Endothelial cell of umbilical vein (primary cell): ENCODE data around the gene CD37. TPM values are rescaled to one million over a fixed set of nuclear protein-coding genes. Genes with fewer than 3 reads are reported as not detected.

Experiments
- BruUV-seq: library from RNA; stranded (reverse); fragments of 400-500 nt; replicated peaks from 2 replicates; lab custom pipeline; 2021; lab: Mats Ljungman, UMichigan
- CTCF ChIA-PET: fragments of 300-600, 350-600 bp; sonication (Branson Sonifier 250); formaldehyde crosslinking; loops from one replicate; lab custom pipeline; 2021; ENCODE audit warnings: antibody characterized with exemption, inconsistent platforms; lab: Charles Lee
- POLR2A ChIA-PET: fragments of 300-600, 350-600 bp; sonication (Branson Sonifier 250); formaldehyde crosslinking; loops from one replicate; lab custom pipeline; 2021; ENCODE audit warnings: antibody characterized with exemption, inconsistent platforms; lab: Charles Lee
- DNase-seq: peaks from one replicate; pipeline ENCODE4 v3.0.0-alpha.2; 2011; ENCODE audit warnings: low read depth, low spot score
- FAIRE-seq: peaks from 2 replicates; lab custom pipeline; 2011; peaks lifted over from hg19 to GRCh38; lab: Jason Lieb, UNC
- H2AFZ ChIP-seq: 2 replicates; pipeline ENCODE4 v1.6.0; 2012; ENCODE audit warnings: low read depth, low read length, control low read depth, inconsistent platforms
- H3K27ac ChIP-seq: 2 replicates; pipeline ENCODE4 v1.5.1; 2011; ENCODE audit warnings: low read depth, mild to moderate bottlenecking, control low read depth, low read length, moderate library complexity; ENCODE audit not compliant: insufficient read depth
- H3K27me3 ChIP-seq, 2 experiments: 2 replicates each; pipeline versions ENCODE4 v1.6.0 to v1.6.1; 2011; ENCODE audit warnings: low read length in 2 of 2, mixed read lengths in 1 of 2; ENCODE audit not compliant: control insufficient read depth in 2 of 2, insufficient read depth in 2 of 2
- H3K36me3 ChIP-seq, 2 experiments: 2 replicates in 1 of 2; 3 replicates in 1 of 2; pipeline ENCODE4 v1.5.1; 2011; ENCODE audit warnings: low read length in 2 of 2, mild to moderate bottlenecking in 1 of 2, moderate library complexity in 1 of 2; ENCODE audit not compliant: control insufficient read depth in 2 of 2, insufficient read depth in 2 of 2; ENCODE audit errors: extremely low read depth in 1 of 2
- H3K4me1 ChIP-seq: 3 replicates; pipeline ENCODE4 v1.5.1; 2011; ENCODE audit warnings: mild to moderate bottlenecking, low read length; ENCODE audit not compliant: control insufficient read depth, insufficient read depth; ENCODE audit errors: extremely low read depth
- H3K4me2 ChIP-seq: 2 replicates; pipeline ENCODE4 v1.6.1; 2011; ENCODE audit warnings: low read length, control low read depth, mixed read lengths; ENCODE audit not compliant: insufficient read depth
- H3K4me3 ChIP-seq, 3 experiments: fragments of 200-600 bp in 1 of 3; sonication (generic), shearing (Covaris generic) in 1 of 3; replicated peaks in 1 of 3; 2 replicates each; pipeline ENCODE4 v1.5.1; 2011 to 2016; ENCODE audit warnings: control low read depth in 3 of 3, low read length in 3 of 3, mild to moderate bottlenecking in 2 of 3, inconsistent platforms in 1 of 3, low read depth in 1 of 3, moderate library complexity in 1 of 3; ENCODE audit not compliant: insufficient read depth in 1 of 3
- H3K79me2 ChIP-seq: 2 replicates; pipeline ENCODE4 v1.6.0; 2012; ENCODE audit warnings: low read length, inconsistent platforms; ENCODE audit not compliant: control insufficient read depth, insufficient read depth
- H3K9ac ChIP-seq: replicated peaks from 2 replicates; pipeline ENCODE3; 2011; ENCODE audit warnings: low read length, control low read depth; ENCODE audit not compliant: insufficient read depth; ENCODE audit errors: extremely low read depth
- H3K9me1 ChIP-seq: replicated peaks from 3 replicates; pipeline ENCODE4 v1.6.0; 2011; ENCODE audit warnings: mild to moderate bottlenecking, low read length; ENCODE audit not compliant: control insufficient read depth, insufficient read depth; ENCODE audit errors: extremely low read depth
- H3K9me3 ChIP-seq: replicated peaks from 2 replicates; pipeline ENCODE4 v1.5.1; 2012; ENCODE audit warnings: low read length, inconsistent platforms; ENCODE audit not compliant: control insufficient read depth, insufficient read depth
- H4K20me1 ChIP-seq: replicated peaks from 2 replicates; pipeline ENCODE3; 2011; ENCODE audit warnings: mild to moderate bottlenecking, low read length; ENCODE audit not compliant: control insufficient read depth, insufficient read depth; ENCODE audit errors: extremely low read depth
- EZH2 ChIP-seq: IDR thresholded peaks from 2 replicates; pipeline ENCODE4 v1.6.1; 2012; ENCODE audit warnings: borderline replicate concordance, low read depth, mild to moderate bottlenecking, moderate library complexity, low read length, inconsistent platforms; ENCODE audit not compliant: severe bottlenecking
- FOS ChIP-seq: IDR thresholded peaks from 2 replicates; pipeline ENCODE4 v1.6.1; 2011; ENCODE audit warnings: mild to moderate bottlenecking, low read length, moderate library complexity, borderline replicate concordance; ENCODE audit not compliant: insufficient read depth
- GATA2 ChIP-seq: IDR thresholded peaks from 2 replicates; pipeline ENCODE4 v1.7.0; 2011; ENCODE audit warnings: low read depth, mild to moderate bottlenecking, moderate library complexity, mixed read lengths, low read length; ENCODE audit not compliant: insufficient read length, insufficient read depth
- JUN ChIP-seq: IDR thresholded peaks from 2 replicates; pipeline ENCODE4 v1.6.1; 2011; ENCODE audit warnings: borderline replicate concordance, low read depth; ENCODE audit not compliant: insufficient read length, insufficient read depth
- MYC ChIP-seq: IDR thresholded peaks from one replicate; pipeline ENCODE4 v1.6.1; 2011; ENCODE audit warnings: mild to moderate bottlenecking, low read depth, low read length
- POLR2A ChIP-seq: IDR thresholded peaks from 2 replicates; pipeline ENCODE4 v1.6.1; 2012; ENCODE audit warnings: low read depth, mild to moderate bottlenecking, control low read depth, low read length
- POLR2AphosphoS5 ChIP-seq: IDR thresholded peaks from 2 replicates; pipeline ENCODE4 v1.6.1; 2012; ENCODE audit warnings: low read depth, mild to moderate bottlenecking, control low read depth, low read length, moderate library complexity; ENCODE audit not compliant: insufficient read depth
- dilution Hi-C: fragments of 300-500 bp; cut with MboI; formaldehyde crosslinking; loops from one replicate; pipeline ENCODE4 v1.15.0; 2019; ENCODE audit warnings: low sequenced_read_pairs; ENCODE audit not compliant: extremely low pct_ligation_motif_present
- intact Hi-C: fragments of 100-400 bp; cut with micrococcal nuclease; formaldehyde crosslinking; loops from one replicate; pipeline ENCODE4 v1.10.0; 2022
- polyA plus RNA-seq, 4 experiments: library from polyadenylated mRNA; depleted of rRNA in 3 of 4; stranded (reverse) in 3 of 4; unstranded in 1 of 4; fragments of >200 nt; gene quantifications; 2 replicates each; pipeline versions ENCODE4 v1.2.1 to v1.2.3, GENCODE V29; 2011 to 2012; ENCODE audit warnings: missing spikeins in 1 of 4
- total RNA-seq: library from RNA; stranded (reverse); gene quantifications from 2 replicates; pipeline ENCODE4 v1.2.3, GENCODE V29; 2021
- TF ChIP-seq, protein P1 (sequence below): IDR thresholded peaks from 2 replicates; pipeline ENCODE4 v1.6.1; 2011; ENCODE audit not compliant: insufficient read depth, insufficient read length
- TF ChIP-seq, protein P2 (sequence below), 2 donors: IDR thresholded peaks; 1 replicate in 1 of 2; 2 replicates in 1 of 2; pipeline ENCODE4 v1.5.1; 2011; ENCODE audit warnings: low read length in 2 of 2, mild to moderate bottlenecking in 2 of 2, moderate library complexity in 2 of 2, control low read depth in 1 of 2, inconsistent platforms in 1 of 2, low read depth in 1 of 2; ENCODE audit not compliant: insufficient read depth in 1 of 2; ENCODE audit errors: extremely low read depth in 1 of 2

The CD37 gene
- total and polyA plus RNA-seq, 2 donors (not counting 3 experiments of a cell fraction or from before 2014, with no cell fraction given): not detected

DNA sequence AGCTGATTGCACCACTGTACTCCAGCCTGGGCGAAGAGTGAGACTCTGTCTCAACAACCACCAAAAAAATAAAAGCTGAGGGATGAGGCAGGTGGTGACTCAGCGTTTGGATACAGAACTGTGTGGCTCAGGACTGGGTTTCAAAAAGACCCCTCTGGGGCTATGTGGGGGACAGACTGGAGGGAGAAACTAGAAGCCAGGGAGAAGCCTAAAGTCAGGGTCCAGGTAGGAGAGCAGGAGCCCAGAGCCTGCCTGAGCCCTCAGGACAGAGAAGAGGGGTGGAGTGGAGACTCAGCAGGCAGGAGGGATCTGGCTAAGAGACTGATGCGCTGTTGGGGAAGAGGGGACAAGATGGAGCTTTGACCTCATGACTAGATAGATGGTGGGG, 1.8 kb upstream of the CD37 start:
- CTCF ChIA-PET: no interaction called here
- Histone ChIP-seq H3K27ac (no peak overlapping the region), H3K9me3 (no peaks in the 10 kb centered on the region), H3K79me2 (no peaks in the 10 kb centered on the region), H3K9me1 (no peaks in the 10 kb centered on the region), H3K36me3 (no peaks in the 10 kb centered on the region), H3K4me2 (no peak overlapping the region), H3K4me3 (no peak overlapping the region), H2AFZ (no peak overlapping the region), H3K9ac (no peak overlapping the region), H3K4me1 (peaks cover 5% of the 10 kb centered on the region), H4K20me1 (no peaks in the 10 kb centered on the region), H3K27me3 (no peaks in the 10 kb centered on the region)
- POLR2A ChIA-PET: no interaction called here
- dilution Hi-C loops: no loop called here
- BruUV-seq: no TSS peak
- DNase-seq (no peak), FAIRE-seq (no peak)
- intact Hi-C loops: no loop called here
- TF ChIP-seq, protein P1, sequence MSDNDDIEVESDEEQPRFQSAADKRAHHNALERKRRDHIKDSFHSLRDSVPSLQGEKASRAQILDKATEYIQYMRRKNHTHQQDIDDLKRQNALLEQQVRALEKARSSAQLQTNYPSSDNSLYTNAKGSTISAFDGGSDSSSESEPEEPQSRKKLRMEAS: no peak
- no peak for TF ChIP-seq MYC
- no peak for TF ChIP-seq POLR2AphosphoS5
- TF ChIP-seq JUN: no peak
- no peak for TF ChIP-seq GATA2
- TF ChIP-seq POLR2A: no peak
- TF ChIP-seq EZH2: no peak
- TF ChIP-seq FOS: no peak
- TF ChIP-seq, protein P2, sequence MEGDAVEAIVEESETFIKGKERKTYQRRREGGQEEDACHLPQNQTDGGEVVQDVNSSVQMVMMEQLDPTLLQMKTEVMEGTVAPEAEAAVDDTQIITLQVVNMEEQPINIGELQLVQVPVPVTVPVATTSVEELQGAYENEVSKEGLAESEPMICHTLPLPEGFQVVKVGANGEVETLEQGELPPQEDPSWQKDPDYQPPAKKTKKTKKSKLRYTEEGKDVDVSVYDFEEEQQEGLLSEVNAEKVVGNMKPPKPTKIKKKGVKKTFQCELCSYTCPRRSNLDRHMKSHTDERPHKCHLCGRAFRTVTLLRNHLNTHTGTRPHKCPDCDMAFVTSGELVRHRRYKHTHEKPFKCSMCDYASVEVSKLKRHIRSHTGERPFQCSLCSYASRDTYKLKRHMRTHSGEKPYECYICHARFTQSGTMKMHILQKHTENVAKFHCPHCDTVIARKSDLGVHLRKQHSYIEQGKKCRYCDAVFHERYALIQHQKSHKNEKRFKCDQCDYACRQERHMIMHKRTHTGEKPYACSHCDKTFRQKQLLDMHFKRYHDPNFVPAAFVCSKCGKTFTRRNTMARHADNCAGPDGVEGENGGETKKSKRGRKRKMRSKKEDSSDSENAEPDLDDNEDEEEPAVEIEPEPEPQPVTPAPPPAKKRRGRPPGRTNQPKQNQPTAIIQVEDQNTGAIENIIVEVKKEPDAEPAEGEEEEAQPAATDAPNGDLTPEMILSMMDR (IDR thresholded peaks at IDR 0.05; ENCODE audit: extremely low read depth in 1 of 2, insufficient read depth in 1 of 2, low read depth in 1 of 2, low read length in 2 of 2): no peak
